Activated CD4-positive, alpha-beta T cell treated with anti-CD3 and anti-CD28 coated beads for 24 hours (primary cell): ENCODE data around the gene ATP8B3.

Experiments used
- DNase-seq, 2 donors: peaks; one replicate each; pipeline ENCODE4 v3.0.0-alpha.2; 2020; ENCODE audit warnings: low read depth in 2 of 2

ATP8B3 gene

GRCh38 chr19:1836458-1837221 is 24.6 kb upstream of the ATP8B3 start:
- DNase-seq: no peak

DNA sequence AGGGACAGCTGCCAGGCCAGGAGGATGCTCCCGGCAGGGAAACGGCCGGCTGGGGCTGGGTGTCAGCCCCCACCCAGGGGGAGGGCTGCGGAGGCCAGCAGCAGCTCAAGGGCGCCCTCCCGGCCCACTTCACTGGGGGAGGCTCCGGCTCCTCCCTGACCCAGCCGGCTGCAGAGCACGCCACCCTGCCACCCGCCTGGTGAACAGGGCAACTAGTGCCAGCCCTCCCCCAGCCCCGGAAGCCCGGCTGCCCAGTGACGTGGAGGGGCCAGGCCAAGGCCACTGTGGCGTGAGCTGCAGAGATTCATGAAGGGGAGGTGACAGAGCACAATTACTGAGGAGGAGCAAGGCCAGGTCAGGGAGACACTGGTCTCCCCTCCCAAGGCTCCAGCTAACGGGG is 21.5 kb upstream of the ATP8B3 start:
- no peak for DNase-seq

DNA sequence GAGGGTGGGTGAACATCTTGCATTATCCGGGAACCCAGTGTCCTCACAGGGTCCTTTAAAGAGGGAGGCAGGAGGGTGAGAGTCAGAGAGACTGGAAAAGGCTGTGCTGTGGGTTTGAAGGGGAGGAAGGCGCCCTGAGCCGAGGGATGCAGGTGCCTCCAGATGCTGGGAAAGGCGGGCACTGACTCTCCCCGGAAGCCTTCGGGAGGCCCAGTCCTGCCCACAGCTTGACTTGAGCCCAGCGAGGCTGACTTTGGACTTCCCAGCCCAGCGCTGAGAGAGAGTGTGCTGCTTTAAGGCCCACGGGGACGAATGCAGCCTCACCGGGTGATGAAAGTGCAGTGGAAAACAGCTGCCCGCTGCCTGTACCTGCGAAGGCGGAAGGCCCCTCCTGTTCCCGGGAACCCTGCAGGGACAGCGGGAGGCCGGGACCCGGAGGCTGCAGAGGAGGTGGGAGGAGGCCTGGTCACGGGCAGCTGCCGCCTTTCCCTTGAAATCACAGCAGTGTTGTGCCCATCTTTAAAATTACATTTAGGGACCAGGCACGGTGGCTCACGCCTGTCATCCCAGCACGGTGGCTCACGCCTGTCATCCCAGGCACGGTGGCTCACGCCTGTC is 20.1 kb upstream of the ATP8B3 start:
- DNase-seq: no peak

- no peak for DNase-seq
Observed at GRCh38 chr19:1830978-1831377, 18.9 kb upstream of the ATP8B3 start.

DNA sequence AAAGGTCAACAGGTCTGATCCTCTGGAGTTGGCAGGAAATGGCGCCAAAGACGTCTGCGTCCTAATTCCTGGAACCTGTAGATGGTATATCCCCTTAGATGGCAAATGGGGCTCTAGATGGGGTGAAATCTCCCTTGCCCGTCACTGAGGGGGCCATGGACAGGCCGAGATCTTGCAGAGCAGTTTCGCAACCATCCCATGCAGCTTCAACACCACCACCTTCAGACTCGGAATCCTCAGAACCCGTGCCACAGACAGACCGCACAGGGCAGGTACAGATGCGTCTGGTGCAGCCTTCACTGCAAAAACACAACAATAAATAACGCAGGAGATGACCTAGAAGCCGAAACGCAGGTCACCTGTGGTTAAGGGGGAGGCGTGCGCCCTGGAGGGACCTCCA is 18.5 kb upstream of the ATP8B3 start:
- no peak for DNase-seq

GRCh38 chr19:1829958-1830357 is 17.9 kb upstream of the ATP8B3 start:
- no peak for DNase-seq

GRCh38 chr19:1828279-1829238 is 16.5 kb upstream of the ATP8B3 start:
- DNase-seq: no peak

DNA sequence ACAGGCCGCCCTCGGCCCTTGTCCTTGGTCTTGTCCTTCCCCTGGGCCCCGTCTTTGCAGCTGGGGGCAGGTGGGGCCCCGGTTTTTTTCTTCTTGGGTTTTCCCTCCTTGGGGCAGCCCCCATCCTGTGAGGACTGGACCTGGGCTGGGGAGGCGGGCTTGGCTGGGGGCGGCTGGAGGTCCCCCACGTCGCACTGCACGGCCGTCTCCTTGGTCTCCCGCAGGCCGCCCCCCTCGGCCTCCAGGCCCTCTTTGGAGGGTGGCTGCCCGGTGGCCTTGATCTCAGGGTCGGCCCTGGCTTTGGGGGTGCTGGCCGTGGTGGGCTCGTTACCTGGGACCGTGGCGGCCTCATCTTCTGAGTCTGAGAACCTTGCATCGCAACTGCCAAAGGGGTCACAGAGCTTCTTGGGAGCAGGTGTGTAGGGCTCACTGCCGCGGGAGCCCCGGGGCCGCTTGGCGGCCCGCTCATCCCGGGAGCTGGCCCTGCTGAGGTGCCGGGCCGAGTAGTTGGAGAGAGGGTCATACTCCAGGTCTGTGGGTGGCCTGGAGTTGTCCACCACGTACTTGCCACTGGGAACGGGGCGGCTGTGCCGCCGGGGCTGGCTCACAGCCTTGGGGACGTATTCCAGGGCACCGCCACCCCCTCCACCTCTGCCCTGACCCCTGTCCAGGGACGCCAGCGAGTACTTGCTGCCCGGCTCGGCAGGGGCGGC is 15.6 kb upstream of the ATP8B3 start:
- no peak for DNase-seq

DNA sequence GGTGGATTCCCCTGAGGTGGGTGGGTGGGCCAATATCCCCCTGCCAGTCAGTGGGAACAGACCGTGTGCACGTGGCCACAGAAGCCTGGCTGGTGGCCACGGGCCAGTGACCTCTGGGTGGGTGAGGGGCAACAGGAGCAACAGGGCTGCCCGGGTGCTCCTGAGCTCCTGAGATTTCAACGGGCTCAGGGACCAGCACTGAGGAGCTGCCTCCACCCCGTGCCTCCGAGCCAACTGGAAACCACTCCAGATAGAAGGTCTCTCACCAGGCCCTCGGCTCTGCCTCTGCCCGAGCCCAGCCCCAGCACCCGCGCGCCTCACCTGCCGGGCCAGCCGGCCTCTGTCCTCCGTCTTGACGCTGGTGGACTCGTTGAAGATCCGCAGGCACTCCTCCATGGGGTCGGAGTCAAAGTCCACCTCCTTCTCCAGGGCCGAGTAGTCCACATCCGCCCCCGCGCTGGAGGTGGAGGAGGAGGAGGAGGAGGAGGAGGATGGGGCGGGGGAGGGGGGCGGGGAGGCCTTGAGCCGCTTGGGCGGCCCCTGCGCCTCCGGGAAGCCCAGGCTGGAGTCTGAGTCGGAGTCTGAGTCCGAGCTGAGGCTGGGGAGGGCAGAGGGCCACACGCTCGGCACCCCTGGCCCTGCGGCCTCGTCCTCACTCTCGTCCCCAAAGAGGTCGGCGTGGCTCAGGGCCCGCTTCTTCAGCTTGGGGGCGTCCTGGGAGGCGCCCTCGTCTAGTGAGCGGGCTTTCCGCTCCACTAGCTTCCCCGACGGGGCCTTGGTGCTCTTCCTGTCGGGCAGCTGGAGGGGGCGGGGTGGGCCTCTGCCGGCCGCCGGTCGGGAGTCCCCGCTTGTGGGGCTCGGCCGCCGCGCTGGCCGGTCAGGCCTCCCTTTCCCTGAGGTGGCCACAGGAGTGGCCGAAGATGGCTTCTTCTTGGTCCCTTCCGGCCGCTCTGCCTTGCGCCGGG is 14.8 kb upstream of the ATP8B3 start:
- DNase-seq: no peak

DNA sequence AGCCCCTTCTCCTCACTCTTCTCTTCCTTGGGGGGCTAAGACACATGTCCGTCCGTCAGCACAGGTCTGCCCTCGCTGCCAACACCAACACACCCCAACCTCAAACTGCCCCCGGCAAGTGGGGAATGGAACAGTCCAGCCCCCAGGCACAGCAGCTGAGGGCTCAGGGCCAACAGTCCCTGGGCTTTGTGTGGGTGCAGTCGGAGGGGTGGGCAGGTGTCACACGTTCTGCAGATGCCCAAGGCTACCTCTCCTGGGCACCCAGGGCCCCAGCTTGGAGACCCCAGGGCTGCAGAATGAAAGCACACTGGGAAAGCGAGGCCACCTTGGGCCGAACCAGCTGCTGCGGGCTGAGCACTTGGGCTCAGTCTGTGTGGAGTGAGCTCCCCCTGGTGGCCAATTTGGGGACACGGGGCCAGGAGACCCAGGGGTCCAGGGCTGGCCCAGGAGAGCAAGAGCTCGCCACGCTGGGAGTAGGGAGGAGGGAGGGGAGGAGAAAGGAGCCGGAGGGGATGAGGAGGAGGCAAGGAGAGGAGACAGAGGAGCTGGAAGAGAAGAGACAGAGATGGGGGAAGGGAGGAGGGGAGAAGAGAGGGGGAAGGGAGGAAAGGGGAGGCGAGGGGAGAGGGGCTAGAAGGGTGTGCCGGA is 14.0 kb upstream of the ATP8B3 start:
- DNase-seq: peak; percentile 65 to 66

- no peak for DNase-seq
Observed at GRCh38 chr19:1824252-1824622, 12.2 kb upstream of the ATP8B3 start.

DNA sequence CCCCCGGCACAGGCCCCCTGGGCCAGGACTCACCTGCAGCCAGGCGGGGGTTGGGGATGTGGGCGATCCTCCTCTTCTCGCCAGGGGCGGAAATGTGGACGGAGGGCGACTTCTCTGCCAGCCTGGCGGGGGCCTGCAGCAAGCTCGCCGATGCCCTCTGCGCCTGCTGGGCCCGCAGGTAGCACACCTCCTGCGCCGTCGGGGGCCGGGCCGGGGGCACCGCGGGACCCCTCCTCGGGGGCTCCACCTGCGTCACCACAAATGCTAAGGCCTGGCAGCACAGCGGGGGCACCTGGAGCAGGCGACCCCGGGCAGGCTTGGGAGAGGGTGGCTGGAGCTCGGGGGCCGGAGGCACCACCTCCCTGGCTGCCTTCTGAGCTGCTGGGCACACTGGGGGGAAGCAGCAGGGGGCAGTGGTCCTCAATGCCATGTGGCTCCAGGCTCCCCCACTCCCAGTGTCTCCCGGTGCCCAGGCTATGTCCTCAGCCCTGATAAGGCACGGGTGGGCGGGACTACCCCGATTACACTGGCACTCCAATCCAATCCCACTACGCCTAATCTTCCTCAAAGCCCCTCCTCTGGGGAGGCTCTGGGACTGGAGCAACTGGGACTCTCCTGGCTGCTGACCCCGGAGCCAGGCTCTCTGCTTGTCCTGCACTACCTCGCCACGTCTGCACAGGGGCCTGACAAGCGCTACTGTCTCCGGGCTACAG is 11.6 kb upstream of the ATP8B3 start:
- no peak for DNase-seq

GRCh38 chr19:1823020-1823419 is 10.9 kb upstream of the ATP8B3 start:
- DNase-seq: no peak

- DNase-seq: no peak
Observed at GRCh38 chr19:1822210-1822609, 10.1 kb upstream of the ATP8B3 start.

GRCh38 chr19:1819341-1820255 is 7.5 kb upstream of the ATP8B3 start:
- no peak for DNase-seq

GRCh38 chr19:1818549-1819195 is 6.6 kb upstream of the ATP8B3 start:
- DNase-seq: no peak

GRCh38 chr19:1817553-1818179 is 5.6 kb upstream of the ATP8B3 start:
- no peak for DNase-seq
